Neuronal stem cell (in vitro differentiated cells): ENCODE data around the gene SLC25A39.

ENCODE experiments used
- DNase-seq: peaks from one replicate; pipeline ENCODE4 v3.0.0-alpha.2; 2013; ENCODE audit warnings: low spot score
- H2AFZ ChIP-seq: one replicate; pipeline ENCODE4 v1.6.1; 2013; ENCODE audit warnings: mild to moderate bottlenecking, low read length, inconsistent platforms
- H2AK5ac ChIP-seq: 2 replicates; pipeline ENCODE4 v1.6.1; 2013; ENCODE audit warnings: low read depth, mild to moderate bottlenecking, inconsistent platforms, low read length, moderate library complexity, mixed read lengths
- H2BK120ac ChIP-seq: 2 replicates; pipeline ENCODE4 v1.6.1; 2013; ENCODE audit warnings: low read depth, mild to moderate bottlenecking, inconsistent platforms, low read length, moderate library complexity, mixed read lengths
- H2BK12ac ChIP-seq: one replicate; pipeline ENCODE4 v1.6.1; 2013; ENCODE audit warnings: low read length, inconsistent platforms
- H2BK15ac ChIP-seq: 2 replicates; pipeline ENCODE4 v1.6.1; 2013; ENCODE audit warnings: mild to moderate bottlenecking, low read length, inconsistent platforms, mixed read lengths
- H2BK5ac ChIP-seq: one replicate; pipeline ENCODE4 v1.6.1; 2013; ENCODE audit warnings: inconsistent platforms, mild to moderate bottlenecking, low read length, moderate library complexity
- H3K14ac ChIP-seq: one replicate; pipeline ENCODE4 v1.6.1; 2013; ENCODE audit warnings: low read length, inconsistent platforms
- H3K18ac ChIP-seq: 2 replicates; pipeline ENCODE4 v1.6.1; 2013; ENCODE audit warnings: low read length, inconsistent platforms
- H3K23ac ChIP-seq: 2 replicates; pipeline ENCODE4 v1.6.1; 2013; ENCODE audit warnings: low read depth, mild to moderate bottlenecking, mixed read lengths, low read length, inconsistent platforms; ENCODE audit not compliant: poor library complexity
- H3K27ac ChIP-seq: replicated peaks from 3 replicates; pipeline ENCODE4 v1.5.1; 2013; ENCODE audit warnings: low read length, inconsistent platforms
- H3K27me3 ChIP-seq, 3 experiments: 2 replicates each; pipeline ENCODE4 v1.6.1; 2013; ENCODE audit warnings: low read length in 3 of 3, mild to moderate bottlenecking in 2 of 3, inconsistent platforms in 1 of 3, low read depth in 1 of 3, mixed read lengths in 1 of 3, moderate library complexity in 1 of 3; ENCODE audit not compliant: control insufficient read depth in 3 of 3, insufficient read depth in 3 of 3
- H3K36me3 ChIP-seq, 2 donors: replicated peaks in 1 of 2; 2 replicates each; pipeline ENCODE4 v1.6.1; 2013; ENCODE audit warnings: low read length in 2 of 2; ENCODE audit not compliant: control insufficient read depth in 2 of 2, insufficient read depth in 2 of 2
- H3K4ac ChIP-seq: 2 replicates; pipeline ENCODE4 v1.6.1; 2013; ENCODE audit warnings: inconsistent platforms, mild to moderate bottlenecking, low read length, moderate library complexity
- H3K4me1 ChIP-seq, 2 donors: 1 replicate in 1 of 2; 2 replicates in 1 of 2; pipeline ENCODE4 v1.6.1; 2013; ENCODE audit warnings: low read length in 2 of 2, low read depth in 1 of 2; ENCODE audit not compliant: control insufficient read depth in 2 of 2, insufficient read depth in 1 of 2
- H3K4me2 ChIP-seq: one replicate; pipeline ENCODE4 v1.6.1; 2013; ENCODE audit warnings: mild to moderate bottlenecking, low read length, inconsistent platforms; ENCODE audit not compliant: insufficient read depth, poor library complexity, severe bottlenecking
- H3K4me3 ChIP-seq, 2 donors: 2 replicates each; pipeline ENCODE4 v1.5.1; 2013; ENCODE audit warnings: low read length in 2 of 2, mild to moderate bottlenecking in 2 of 2, inconsistent platforms in 1 of 2, moderate library complexity in 1 of 2
- H3K79me1 ChIP-seq: one replicate; pipeline ENCODE4 v1.6.1; 2013; ENCODE audit warnings: low read depth, mild to moderate bottlenecking, inconsistent platforms, low read length, moderate library complexity
- H3K9ac ChIP-seq: one replicate; pipeline ENCODE4 v1.6.1; 2013; ENCODE audit warnings: mild to moderate bottlenecking, low read depth, low read length, inconsistent platforms; ENCODE audit not compliant: poor library complexity
- H3K9me3 ChIP-seq, 2 donors: replicated peaks in 1 of 2; 2 replicates each; pipeline versions ENCODE3 to v1.6.1; 2013; ENCODE audit warnings: low read length in 2 of 2, mild to moderate bottlenecking in 2 of 2, inconsistent platforms in 1 of 2, low read depth in 1 of 2, mixed read lengths in 1 of 2, moderate library complexity in 1 of 2; ENCODE audit not compliant: control insufficient read depth in 2 of 2, insufficient read depth in 1 of 2
- H4K8ac ChIP-seq: one replicate; pipeline ENCODE4 v1.6.1; 2013; ENCODE audit warnings: low read depth, mild to moderate bottlenecking, inconsistent platforms, low read length, moderate library complexity
- H4K91ac ChIP-seq: one replicate; pipeline ENCODE4 v1.6.1; 2013; ENCODE audit warnings: low read length, low read depth, mild to moderate bottlenecking, inconsistent platforms; ENCODE audit not compliant: poor library complexity
- WGBS, 2 donors: extraction: QIAGEN DNeasy Blood & Tissue Kit; methylation state at CpG; one replicate each; pipeline ENCODE4 v1.1.7; 2013; ENCODE audit warnings: missing lambda C conversion rate in 2 of 2, mixed read lengths in 1 of 2; ENCODE audit not compliant: insufficient read length in 2 of 2, insufficient replicate concordance in 1 of 2; ENCODE audit errors: extremely low coverage in 2 of 2; 5-methylcytosine and 5-hydroxymethylcytosine counted together

Gene SLC25A39

DNA sequence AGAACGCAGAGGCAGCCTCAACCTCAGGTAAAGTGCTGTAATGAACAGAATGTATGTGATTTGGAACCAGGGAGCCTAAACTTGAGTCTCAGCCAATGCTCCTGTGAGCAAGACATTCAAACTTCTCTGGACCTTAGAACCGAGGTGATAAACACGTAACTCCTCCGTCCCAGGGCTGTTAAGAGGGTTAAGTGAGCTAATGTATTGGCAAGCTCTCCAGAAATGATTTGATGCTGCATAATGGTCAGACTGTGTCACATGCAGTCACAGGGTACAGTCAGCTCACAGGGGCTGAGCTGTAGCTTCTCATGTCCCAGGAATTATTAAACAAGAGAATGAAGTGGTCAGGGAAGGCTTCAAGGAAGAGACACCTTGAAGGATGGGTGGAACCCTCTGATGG, 46.6 kb downstream of the SLC25A39 start:
- Histone ChIP-seq H3K9me3 (no peaks in the 10 kb centered on the region), H3K27me3 (peaks cover 0 to 47% (median 0%) of the 10 kb centered on the region in 3 experiments), H3K79me1 (no peaks in the 10 kb centered on the region), H3K4ac (no peak overlapping the region), H3K4me1 (peaks cover 4 to 7% of the 10 kb centered on the region in 2 donors), H2AFZ (no peak overlapping the region), H2BK120ac (no peak overlapping the region), H2AK5ac (no peak overlapping the region), H3K9ac (no peak overlapping the region), H4K91ac (no peak overlapping the region), H3K36me3 (no peaks in the 10 kb centered on the region), H2BK15ac (no peak overlapping the region), H3K23ac (no peak overlapping the region), H3K27ac (no peak overlapping the region), H4K8ac (no peak overlapping the region), H2BK5ac (no peak overlapping the region), H3K14ac (no peak overlapping the region), H3K4me2 (no peak overlapping the region), H3K18ac (no peak overlapping the region), H2BK12ac (no peak overlapping the region), H3K4me3 (no peak overlapping the region)
- no peak for DNase-seq
- no CpG with 5 or more reads among the region's 4 CpGs for WGBS, 2 donors

DNA sequence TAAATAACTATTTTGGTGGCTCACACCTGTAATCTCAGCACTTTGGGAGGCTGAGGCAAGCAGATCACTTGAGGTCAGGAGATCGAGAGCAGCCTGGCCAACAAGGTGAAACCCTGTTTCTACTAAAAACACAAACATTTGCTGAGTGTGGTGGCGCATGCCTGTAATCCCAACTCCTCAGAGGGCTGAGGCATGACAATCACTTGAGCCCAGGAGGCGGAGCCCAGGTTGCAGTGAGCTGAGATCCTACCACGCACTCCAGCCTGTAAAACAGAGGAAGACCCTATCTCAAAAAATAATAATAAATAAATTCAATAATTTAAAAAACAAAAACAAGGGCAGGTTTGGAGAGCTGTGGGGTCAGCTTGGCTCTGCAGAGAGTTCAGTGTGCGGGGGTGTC, 51.0 kb downstream of the SLC25A39 start:
- H3K23ac ChIP-seq: no peak overlapping the region
- H2AFZ ChIP-seq: no peak overlapping the region
- H3K4me2 ChIP-seq: no peak overlapping the region
- peaks cover 0 to 5% of the 10 kb centered on the region in 2 donors for H3K4me1 ChIP-seq
- no peaks in the 10 kb centered on the region for H3K79me1 ChIP-seq
- no peaks in the 10 kb centered on the region for H3K9me3 ChIP-seq
- H3K27me3 ChIP-seq: peaks cover 0 to 53% (median 0%) of the 10 kb centered on the region in 3 experiments
- H3K4me3 ChIP-seq: no peak overlapping the region
- no peak overlapping the region for H3K9ac ChIP-seq
- H4K91ac ChIP-seq: no peak overlapping the region
- no peak for DNase-seq
- no peaks in the 10 kb centered on the region for H3K36me3 ChIP-seq
- no peak overlapping the region for H3K18ac ChIP-seq
- no peak overlapping the region for H2BK5ac ChIP-seq
- no peak overlapping the region for H4K8ac ChIP-seq
- no peak overlapping the region for H3K4ac ChIP-seq
- H2AK5ac ChIP-seq: no peak overlapping the region
- H3K14ac ChIP-seq: no peak overlapping the region
- H2BK15ac ChIP-seq: no peak overlapping the region
- no peak overlapping the region for H2BK12ac ChIP-seq
- H2BK120ac ChIP-seq: no peak overlapping the region
- H3K27ac ChIP-seq: no peak overlapping the region
- WGBS, 2 donors: no CpG with 5 or more reads among the region's 5 CpGs

DNA sequence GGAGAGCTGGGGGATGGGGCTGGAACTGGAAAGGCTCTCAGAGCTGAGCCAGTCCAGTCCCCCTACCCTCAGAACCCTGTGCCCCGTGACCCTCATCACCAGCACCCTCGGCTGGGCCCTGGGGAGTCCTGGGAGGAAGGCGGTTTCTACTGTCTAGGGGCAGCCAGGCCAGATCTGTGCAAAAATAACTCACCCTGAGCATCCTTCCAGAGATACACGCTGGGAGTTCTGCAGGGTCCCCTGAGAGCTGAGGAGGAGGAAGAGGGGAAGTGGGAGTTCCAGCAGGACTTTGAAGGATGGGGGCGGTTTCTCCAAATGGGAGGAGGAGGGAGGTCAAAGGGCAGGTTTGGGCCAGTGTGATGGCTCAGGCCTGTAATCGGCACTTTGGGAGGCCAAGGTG, 51.7 kb downstream of the SLC25A39 start:
- peak overlapping the region; percentile 50 for H3K9ac ChIP-seq
- no peak overlapping the region for H4K91ac ChIP-seq
- H2BK12ac ChIP-seq: no peak overlapping the region
- peak overlapping the region; percentile 41 for H2AK5ac ChIP-seq
- no peak overlapping the region for H3K14ac ChIP-seq
- WGBS, 2 donors: no CpG with 5 or more reads among the region's 6 CpGs
- H3K36me3 ChIP-seq: no peaks in the 10 kb centered on the region
- H3K9me3 ChIP-seq: no peaks in the 10 kb centered on the region
- H2BK120ac ChIP-seq: peak overlapping the region; percentile 51
- DNase-seq: no peak
- H3K4me1 ChIP-seq: peaks cover 0 to 7% of the 10 kb centered on the region in 2 donors
- H3K79me1 ChIP-seq: no peaks in the 10 kb centered on the region
- H2BK15ac ChIP-seq: peak overlapping the region; percentile 55
- no peak overlapping the region for H3K4ac ChIP-seq
- H3K27me3 ChIP-seq: peaks cover 0 to 51% (median 0%) of the 10 kb centered on the region in 3 experiments
- H3K4me3 ChIP-seq: no peak overlapping the region
- H2BK5ac ChIP-seq: no peak overlapping the region
- no peak overlapping the region for H4K8ac ChIP-seq
- no peak overlapping the region for H3K18ac ChIP-seq
- no peak overlapping the region for H3K23ac ChIP-seq
- no peak overlapping the region for H3K27ac ChIP-seq
- no peak overlapping the region for H3K4me2 ChIP-seq
- H2AFZ ChIP-seq: no peak overlapping the region

DNA sequence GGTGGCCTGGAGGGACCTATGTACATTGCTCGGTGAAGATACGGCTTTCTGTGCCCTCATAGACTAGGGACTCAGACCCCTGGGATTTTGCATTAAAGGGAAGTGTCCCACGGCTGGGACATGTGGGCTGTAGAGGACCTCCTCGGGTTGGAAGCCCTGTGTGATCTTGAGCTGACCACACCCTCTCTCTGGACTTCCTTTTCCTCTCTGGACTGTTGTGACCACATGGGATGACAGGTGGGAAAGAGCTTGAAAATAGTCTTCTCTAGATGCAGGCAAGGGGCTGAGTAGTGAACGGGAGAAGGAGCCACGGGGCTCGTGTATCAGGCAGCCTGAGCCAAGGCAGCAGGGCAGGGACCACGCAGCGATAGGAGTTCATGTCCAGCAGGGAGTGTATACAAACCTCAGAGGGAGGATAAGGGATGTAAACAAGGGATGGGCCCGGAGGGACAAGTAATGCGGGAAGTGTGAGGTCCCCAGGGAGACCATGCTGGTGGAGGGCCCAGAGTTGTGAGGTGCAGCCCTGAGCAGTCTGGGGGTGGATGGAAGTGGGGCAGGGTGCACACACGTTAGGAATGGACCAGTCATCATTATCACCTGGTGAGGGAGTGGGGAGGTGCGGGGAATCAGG, 52.2 kb downstream of the SLC25A39 start:
- H3K9ac ChIP-seq: peak overlapping the region; percentile 52
- H2AK5ac ChIP-seq: peak overlapping the region; percentile 41
- no peak overlapping the region for H3K4me3 ChIP-seq
- H3K79me1 ChIP-seq: no peaks in the 10 kb centered on the region
- no peak overlapping the region for H2BK5ac ChIP-seq
- peak overlapping the region; percentile 51 for H2BK120ac ChIP-seq
- H3K23ac ChIP-seq: no peak overlapping the region
- H3K9me3 ChIP-seq: no peaks in the 10 kb centered on the region
- no CpG with 5 or more reads among the region's 13 CpGs for WGBS, 2 donors
- H3K27ac ChIP-seq: no peak overlapping the region
- H4K91ac ChIP-seq: no peak overlapping the region
- no peak overlapping the region for H2BK15ac ChIP-seq
- peaks cover 0 to 49% (median 0%) of the 10 kb centered on the region in 3 experiments for H3K27me3 ChIP-seq
- no peak for DNase-seq
- H3K14ac ChIP-seq: no peak overlapping the region
- peaks cover 0 to 7% of the 10 kb centered on the region in 2 donors for H3K4me1 ChIP-seq
- no peak overlapping the region for H2AFZ ChIP-seq
- no peaks in the 10 kb centered on the region for H3K36me3 ChIP-seq
- no peak overlapping the region for H3K4ac ChIP-seq
- no peak overlapping the region for H4K8ac ChIP-seq
- H3K18ac ChIP-seq: peak overlapping the region; percentile 73
- H3K4me2 ChIP-seq: no peak overlapping the region
- H2BK12ac ChIP-seq: no peak overlapping the region
